ENCODE results near the gene PRELP.

DNA sequence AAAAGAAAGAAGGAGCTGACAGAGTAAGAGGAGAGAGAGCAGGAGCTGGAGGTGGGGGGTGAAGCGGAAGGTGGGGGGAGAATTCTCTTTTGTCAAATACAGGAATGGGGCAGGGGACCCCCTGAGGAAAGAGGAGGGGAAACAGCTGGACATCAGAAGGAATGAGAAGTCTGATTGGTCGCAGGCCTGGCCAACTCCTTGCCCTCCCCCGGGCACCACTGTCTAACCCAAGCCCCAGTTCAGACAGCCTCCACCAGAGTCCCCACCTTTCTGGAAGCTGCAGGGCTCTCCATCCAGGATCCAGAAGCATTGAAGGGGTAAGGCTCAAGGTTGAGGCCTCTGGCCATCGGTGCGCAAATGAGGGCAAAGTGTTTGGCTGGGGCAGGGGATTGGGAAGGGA, 18.3 kb downstream of the PRELP start, which contains the start of gene OPTC:
- no peak for TF ChIP-seq POLR2A (IDR thresholded peaks at IDR 0.05; ENCODE audit: low read depth, low read length)
- TF ChIP-seq, protein P1, sequence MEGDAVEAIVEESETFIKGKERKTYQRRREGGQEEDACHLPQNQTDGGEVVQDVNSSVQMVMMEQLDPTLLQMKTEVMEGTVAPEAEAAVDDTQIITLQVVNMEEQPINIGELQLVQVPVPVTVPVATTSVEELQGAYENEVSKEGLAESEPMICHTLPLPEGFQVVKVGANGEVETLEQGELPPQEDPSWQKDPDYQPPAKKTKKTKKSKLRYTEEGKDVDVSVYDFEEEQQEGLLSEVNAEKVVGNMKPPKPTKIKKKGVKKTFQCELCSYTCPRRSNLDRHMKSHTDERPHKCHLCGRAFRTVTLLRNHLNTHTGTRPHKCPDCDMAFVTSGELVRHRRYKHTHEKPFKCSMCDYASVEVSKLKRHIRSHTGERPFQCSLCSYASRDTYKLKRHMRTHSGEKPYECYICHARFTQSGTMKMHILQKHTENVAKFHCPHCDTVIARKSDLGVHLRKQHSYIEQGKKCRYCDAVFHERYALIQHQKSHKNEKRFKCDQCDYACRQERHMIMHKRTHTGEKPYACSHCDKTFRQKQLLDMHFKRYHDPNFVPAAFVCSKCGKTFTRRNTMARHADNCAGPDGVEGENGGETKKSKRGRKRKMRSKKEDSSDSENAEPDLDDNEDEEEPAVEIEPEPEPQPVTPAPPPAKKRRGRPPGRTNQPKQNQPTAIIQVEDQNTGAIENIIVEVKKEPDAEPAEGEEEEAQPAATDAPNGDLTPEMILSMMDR (IDR thresholded peaks at IDR 0.05 in 2 of 3, conservative IDR thresholded peaks at IDR 0.05 in 1 of 3; ENCODE audit: control insufficient read depth in 2 of 3, extremely low read depth in 1 of 3, insufficient read depth in 1 of 3, low read depth in 3 of 3, low read length in 3 of 3) = no peak
- no peak for TF ChIP-seq EZH2 (IDR thresholded peaks at IDR 0.05; ENCODE audit: borderline replicate concordance, control insufficient read depth, low read depth, low read length)
- TF ChIP-seq IKZF2 (IDR thresholded peaks at IDR 0.05) = no peak
- TF ChIP-seq MYC (IDR thresholded peaks at IDR 0.05; ENCODE audit: insufficient read depth, insufficient read length, insufficient replicate concordance, low read length, severe bottlenecking) = no peak
- no peak for TF ChIP-seq GABPA (IDR thresholded peaks at IDR 0.05; ENCODE audit: low read depth)
- no peak for TF ChIP-seq ATF7 (IDR thresholded peaks at IDR 0.05; ENCODE audit: low read depth)
- TF ChIP-seq SIN3A (IDR thresholded peaks at IDR 0.05; ENCODE audit: low read depth, low read length) = no peak
- no peak for TF ChIP-seq RFX5 (IDR thresholded peaks at IDR 0.05; ENCODE audit: low read depth, low read length)
- no peak for TF ChIP-seq CHD2 (IDR thresholded peaks at IDR 0.05; ENCODE audit: borderline replicate concordance, low read depth, low read length)

Data from GM12878 (cell line).